SK-N-SH treated with all-trans-retinoic acid at 6 μM for 48 hours (cell line): Measurements from ENCODE around the gene CTSD.

Experiments used
- CREB5 ChIP-seq: fragments of 250-450 bp; sonication (Bioruptor Pico); IDR thresholded peaks from 2 replicates; pipeline ENCODE4 v1.5.1; 2020; ENCODE audit warnings: low read depth, mild to moderate bottlenecking, moderate library complexity
- ISL1 ChIP-seq: fragments of 250-450 bp; sonication (Bioruptor Pico); IDR thresholded peaks from 2 replicates; pipeline ENCODE4 v2.1.2; 2022; ENCODE audit warnings: mild to moderate bottlenecking, moderate library complexity
- OSR1 ChIP-seq: fragments of 250-450 bp; sonication (Bioruptor Pico); IDR thresholded peaks from 2 replicates; pipeline ENCODE4 v1.8.0; 2022; ENCODE audit warnings: moderate library complexity, mild to moderate bottlenecking, inconsistent platforms
- TCF4 ChIP-seq: fragments of 250-450 bp; sonication (Bioruptor Pico); IDR thresholded peaks from 2 replicates; pipeline ENCODE4 v1.8.0; 2021; ENCODE audit warnings: mild to moderate bottlenecking, moderate library complexity, borderline replicate concordance
- ZFP30 ChIP-seq: fragments of 450-650 bp; formaldehyde crosslinking; IDR thresholded peaks from 2 replicates; pipeline ENCODE4 v1.5.0; 2022; ENCODE audit warnings: mild to moderate bottlenecking, moderate library complexity
- TF ChIP-seq, protein P1 (sequence below): fragments of 250-450 bp; sonication (Bioruptor Pico); IDR thresholded peaks from 2 replicates; pipeline ENCODE4 v1.8.0; 2020; ENCODE audit warnings: mild to moderate bottlenecking, moderate library complexity, borderline replicate concordance
- TF ChIP-seq, protein P2 (sequence below): fragments of 250-450 bp; sonication (Bioruptor Pico); IDR thresholded peaks from 2 replicates; pipeline ENCODE4 v1.5.1; 2021; ENCODE audit warnings: mild to moderate bottlenecking, moderate library complexity

GRCh38 chr11:1730059-1730629 lies 33.6 kb downstream of the CTSD start:
- TF ChIP-seq OSR1 (CRISPR knock-in tag) (no peak), ISL1 (CRISPR knock-in tag) (no peak), ZFP30 (CRISPR knock-in tag) (no peak), CREB5 (CRISPR knock-in tag) (no peak), TCF4 (CRISPR knock-in tag) (no peak)
- TF ChIP-seq, protein P1, sequence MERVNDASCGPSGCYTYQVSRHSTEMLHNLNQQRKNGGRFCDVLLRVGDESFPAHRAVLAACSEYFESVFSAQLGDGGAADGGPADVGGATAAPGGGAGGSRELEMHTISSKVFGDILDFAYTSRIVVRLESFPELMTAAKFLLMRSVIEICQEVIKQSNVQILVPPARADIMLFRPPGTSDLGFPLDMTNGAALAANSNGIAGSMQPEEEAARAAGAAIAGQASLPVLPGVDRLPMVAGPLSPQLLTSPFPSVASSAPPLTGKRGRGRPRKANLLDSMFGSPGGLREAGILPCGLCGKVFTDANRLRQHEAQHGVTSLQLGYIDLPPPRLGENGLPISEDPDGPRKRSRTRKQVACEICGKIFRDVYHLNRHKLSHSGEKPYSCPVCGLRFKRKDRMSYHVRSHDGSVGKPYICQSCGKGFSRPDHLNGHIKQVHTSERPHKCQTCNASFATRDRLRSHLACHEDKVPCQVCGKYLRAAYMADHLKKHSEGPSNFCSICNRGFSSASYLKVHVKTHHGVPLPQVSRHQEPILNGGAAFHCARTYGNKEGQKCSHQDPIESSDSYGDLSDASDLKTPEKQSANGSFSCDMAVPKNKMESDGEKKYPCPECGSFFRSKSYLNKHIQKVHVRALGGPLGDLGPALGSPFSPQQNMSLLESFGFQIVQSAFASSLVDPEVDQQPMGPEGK (CRISPR knock-in tag): no peak
- TF ChIP-seq, protein P2, sequence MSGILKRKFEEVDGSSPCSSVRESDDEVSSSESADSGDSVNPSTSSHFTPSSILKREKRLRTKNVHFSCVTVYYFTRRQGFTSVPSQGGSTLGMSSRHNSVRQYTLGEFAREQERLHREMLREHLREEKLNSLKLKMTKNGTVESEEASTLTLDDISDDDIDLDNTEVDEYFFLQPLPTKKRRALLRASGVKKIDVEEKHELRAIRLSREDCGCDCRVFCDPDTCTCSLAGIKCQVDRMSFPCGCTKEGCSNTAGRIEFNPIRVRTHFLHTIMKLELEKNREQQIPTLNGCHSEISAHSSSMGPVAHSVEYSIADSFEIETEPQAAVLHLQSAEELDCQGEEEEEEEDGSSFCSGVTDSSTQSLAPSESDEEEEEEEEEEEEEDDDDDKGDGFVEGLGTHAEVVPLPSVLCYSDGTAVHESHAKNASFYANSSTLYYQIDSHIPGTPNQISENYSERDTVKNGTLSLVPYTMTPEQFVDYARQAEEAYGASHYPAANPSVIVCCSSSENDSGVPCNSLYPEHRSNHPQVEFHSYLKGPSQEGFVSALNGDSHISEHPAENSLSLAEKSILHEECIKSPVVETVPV: no peak
